ENCODE data around the gene AUNIP. TPM values are rescaled to one million over a fixed set of nuclear protein-coding genes. Genes with fewer than 3 reads are reported as not detected.

The AUNIP gene
- total RNA-seq, 4 donors from 2014 or later, result 1.3 to 5.4 (median 2.5) TPM

- TF ChIP-seq POLR2A (IDR thresholded peaks at IDR 0.05) (no peak), CTCF (IDR thresholded peaks at IDR 0.05) (no peak)
- intact Hi-C loops (cut with DNase I), result loop anchor here (10.0 kb wide), 1 partner anchor 173 kb away; the partner anchor contains the start of gene PAFAH2
- H3K4me3 ChIP-seq, result peak overlapping the region in 3 of 4 donors; percentile 65 to 100 (median 86)
- H3K27ac ChIP-seq, result peak overlapping the region in 2 of 4 donors; percentile 96 to 97
- H3K27me3 ChIP-seq, result no peaks in the 10 kb centered on the region
- 70 to 78% methylated on average over 4 to 5 of the region's 5 CpGs for WGBS, 2 donors
- no peaks in the 10 kb centered on the region for H3K9me3 ChIP-seq
- DNase-seq, result no peak
- peaks cover 3 to 26% (median 5%) of the 10 kb centered on the region in 3 donors for H3K36me3 ChIP-seq
- H3K4me1 ChIP-seq, result peaks cover 19 to 67% (median 29%) of the 10 kb centered on the region in 3 donors
These were observed 37.6 kb downstream of the AUNIP start for GRCh38 chr1:25821630-25822091.

- DNase-seq, result no peak
These were observed 38.2 kb downstream of the AUNIP start for GRCh38 chr1:25821112-25821476.

GRCh38 chr1:25820247-25821111 lies 38.8 kb downstream of the AUNIP start:
- H3K27me3 ChIP-seq, result no peaks in the 10 kb centered on the region
- H3K27ac ChIP-seq, result peak overlapping the region; percentile 95 to 97 (median 96)
- intact Hi-C loops (cut with DNase I), result loop anchor here (10.0 kb wide), 1 partner anchor 174 kb away; the partner anchor contains the start of gene PAFAH2
- H3K9me3 ChIP-seq, result no peaks in the 10 kb centered on the region
- no peak for DNase-seq
- H3K4me3 ChIP-seq, result peak overlapping the region; percentile 65 to 100 (median 90)
- peaks cover 22 to 71% (median 29%) of the 10 kb centered on the region in 3 donors for H3K4me1 ChIP-seq
- TF ChIP-seq CTCF (IDR thresholded peaks at IDR 0.05) (no peak), POLR2A (IDR thresholded peaks at IDR 0.05) (peak in 1 of 4 donors; percentile 45)
- H3K36me3 ChIP-seq, result peaks cover 0 to 27% (median 3%) of the 10 kb centered on the region in 3 donors
- 7 to 11% methylated on average over 4 to 10 of the region's 67 CpGs for WGBS, 2 donors

More at GRCh38 chr1:25821112-25821476, 38.2 kb downstream of the AUNIP start:
- H3K36me3 ChIP-seq, result peaks cover 0 to 26% (median 0%) of the 10 kb centered on the region in 3 donors
- peaks cover 22 to 71% (median 29%) of the 10 kb centered on the region in 3 donors for H3K4me1 ChIP-seq
- peak overlapping the region; percentile 95 to 97 (median 96) for H3K27ac ChIP-seq
- no peaks in the 10 kb centered on the region for H3K27me3 ChIP-seq
- intact Hi-C loops (cut with DNase I), result loop anchor here (10.0 kb wide), 1 partner anchor 174 kb away; the partner anchor contains the start of gene PAFAH2
- peak overlapping the region; percentile 65 to 100 (median 90) for H3K4me3 ChIP-seq
- no peak for TF ChIP-seq POLR2A (IDR thresholded peaks at IDR 0.05)
- TF ChIP-seq CTCF (IDR thresholded peaks at IDR 0.05), result no peak
- no peaks in the 10 kb centered on the region for H3K9me3 ChIP-seq
- WGBS, 2 donors, result 17 to 23% methylated on average over 10 of the region's 10 CpGs

- Histone ChIP-seq H3K27me3 (no peaks in the 10 kb centered on the region), H3K4me3 (peak within 1 kb of the TSS; percentile 65 to 100 (median 90)), H3K27ac (peak within 1 kb of the TSS; percentile 95 to 97 (median 96)), H3K36me3 (peaks cover 0 to 33% (median 7%) of the 10 kb centered on the region in 3 donors), H3K4me1 (peaks cover 22 to 69% (median 29%) of the 10 kb centered on the region in 3 donors), H3K9me3 (no peaks in the 10 kb centered on the region)
- TF ChIP-seq POLR2A (IDR thresholded peaks at IDR 0.05), result peak in 3 of 4 donors; percentile 82 to 98 (median 90)
- peak in 1 of 6 experiments; percentile 28 for TF ChIP-seq CTCF (IDR thresholded peaks at IDR 0.05)
- intact Hi-C loops (cut with DNase I), result loop anchor here (10.0 kb wide), 1 partner anchor 175 kb away; the partner anchor contains the start of gene PAFAH2
- 1 to 2% methylated on average over 15 to 35 of the region's 64 CpGs for WGBS, 2 donors
- DNase-seq, result peak; percentile 46
These were observed 39.6 kb downstream of the AUNIP start, which contains the start of gene MTFR1L for GRCh38 chr1:25819491-25820246. Gene MTFR1L (plus strand): TSS chr1:25819954. CDS start chr1:25823105, 3,151 bp downstream.
